ENCODE measurements around the gene ZNF865. TPM values are rescaled to one million over a fixed set of nuclear protein-coding genes. Genes with fewer than 3 reads are reported as not detected.

ZNF865 gene
- total RNA-seq, 4 donors from 2014 or later = 2.2 to 6.3 (median 3.8) TPM

DNA sequence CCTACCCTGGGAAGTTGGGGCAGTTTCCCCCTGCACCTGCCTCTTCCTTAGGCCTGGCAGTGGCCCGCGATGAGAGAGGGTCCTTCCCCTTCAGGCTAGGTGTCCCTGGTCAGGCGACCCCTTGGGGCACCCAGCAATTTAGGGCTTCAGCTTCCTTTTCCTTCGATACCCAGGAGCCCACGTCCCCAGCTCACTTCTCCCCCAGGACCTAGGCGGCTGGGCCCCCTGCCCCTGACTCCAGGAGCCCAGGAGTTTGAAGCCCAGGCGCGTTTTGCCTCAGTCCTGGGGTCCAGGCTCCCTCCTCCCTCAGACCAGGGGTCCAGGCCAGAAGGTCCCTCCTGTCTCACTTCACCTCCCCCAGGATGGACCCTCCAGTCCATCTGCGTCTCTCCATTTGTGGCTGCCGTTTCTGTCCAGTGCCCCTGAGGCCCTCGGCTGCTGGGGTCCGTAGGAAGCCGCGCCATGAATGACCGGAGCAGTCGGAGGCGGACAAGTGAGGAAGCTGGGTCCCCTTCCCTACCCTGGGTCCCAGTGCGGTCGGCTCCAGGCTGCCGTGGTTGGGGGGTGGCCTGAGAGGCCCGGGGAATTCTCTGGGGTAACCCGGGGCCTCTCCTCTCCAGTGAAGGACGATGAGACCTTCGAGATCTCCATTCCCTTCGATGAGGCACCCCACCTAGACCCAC is 43.3 kb downstream of the ZNF865 start:
- no peak for TF ChIP-seq CTCF (IDR thresholded peaks at IDR 0.05)
- no peak for DNase-seq (ENCODE audit: low spot score)
- ATAC-seq (ENCODE audit: low FRiP score) = no peak

- TF ChIP-seq CTCF (IDR thresholded peaks at IDR 0.05) = no peak
- ATAC-seq (ENCODE audit: low FRiP score) (no peak), DNase-seq (ENCODE audit: low spot score) (no peak)
Observed at GRCh38 chr19:55649268-55650125, 44.0 kb downstream of the ZNF865 start.

DNA sequence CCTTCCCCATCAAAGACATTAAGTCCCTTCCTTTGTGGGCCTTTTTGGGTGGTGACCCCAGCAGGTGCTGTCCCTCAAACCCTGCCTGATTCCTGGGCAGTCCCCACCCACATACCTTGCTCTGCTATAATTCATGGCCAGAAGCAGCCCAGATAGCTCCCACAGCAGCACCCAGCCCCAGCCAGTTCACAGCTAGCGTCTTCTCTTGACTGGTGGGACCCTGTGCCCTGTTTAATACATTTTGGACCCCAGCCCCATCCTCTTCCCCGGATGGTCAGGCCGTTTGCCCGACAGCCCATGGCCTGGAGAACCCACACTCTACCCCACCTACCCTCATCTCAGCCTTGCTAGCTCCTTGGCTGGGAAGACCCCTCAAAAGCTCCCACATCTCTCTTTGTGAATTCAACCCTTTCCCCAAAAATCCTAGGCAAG is 44.7 kb downstream of the ZNF865 start:
- TF ChIP-seq CTCF (IDR thresholded peaks at IDR 0.05) = no peak
- DNase-seq (ENCODE audit: low spot score) (no peak), ATAC-seq (ENCODE audit: low FRiP score) (no peak)

DNA sequence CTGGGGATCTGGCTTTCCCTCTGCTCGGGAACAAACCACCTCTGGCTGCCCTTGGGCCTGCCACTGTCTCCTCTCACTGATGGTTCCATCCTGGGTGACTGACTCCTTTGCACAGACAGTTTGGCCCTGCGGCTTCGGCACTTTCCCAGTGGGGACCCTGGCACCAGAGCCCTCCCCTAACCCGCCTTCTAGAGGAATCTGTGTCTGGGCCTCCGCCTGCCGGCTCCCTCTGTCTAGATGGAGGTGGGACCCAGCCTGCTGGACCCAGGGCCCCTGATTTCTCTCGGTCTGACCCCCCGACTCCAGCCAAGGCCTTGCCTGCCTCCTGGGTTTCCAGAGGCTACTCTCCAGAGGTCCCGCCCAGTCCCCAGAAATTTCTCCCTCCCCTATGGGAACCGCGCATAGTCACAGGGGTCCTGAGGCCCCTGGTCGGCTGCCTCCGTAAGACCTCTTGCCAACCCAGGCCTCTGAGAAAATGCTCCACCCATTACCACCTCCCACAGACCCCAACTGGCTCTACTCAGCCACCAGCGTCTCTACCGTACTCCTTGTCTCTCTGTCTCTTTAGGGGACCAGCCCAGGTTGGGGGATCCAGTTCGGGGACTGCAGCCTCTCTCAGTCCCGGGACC is 45.3 kb downstream of the ZNF865 start:
- no peak for ATAC-seq (ENCODE audit: low FRiP score)
- TF ChIP-seq CTCF (IDR thresholded peaks at IDR 0.05) = no peak
- DNase-seq (ENCODE audit: low spot score) = no peak

- TF ChIP-seq CTCF (IDR thresholded peaks at IDR 0.05) = no peak
- no peak for ATAC-seq (ENCODE audit: low FRiP score)
- no peak for DNase-seq (ENCODE audit: low spot score)
Observed at GRCh38 chr19:55651236-55651635, 45.8 kb downstream of the ZNF865 start.

DNA sequence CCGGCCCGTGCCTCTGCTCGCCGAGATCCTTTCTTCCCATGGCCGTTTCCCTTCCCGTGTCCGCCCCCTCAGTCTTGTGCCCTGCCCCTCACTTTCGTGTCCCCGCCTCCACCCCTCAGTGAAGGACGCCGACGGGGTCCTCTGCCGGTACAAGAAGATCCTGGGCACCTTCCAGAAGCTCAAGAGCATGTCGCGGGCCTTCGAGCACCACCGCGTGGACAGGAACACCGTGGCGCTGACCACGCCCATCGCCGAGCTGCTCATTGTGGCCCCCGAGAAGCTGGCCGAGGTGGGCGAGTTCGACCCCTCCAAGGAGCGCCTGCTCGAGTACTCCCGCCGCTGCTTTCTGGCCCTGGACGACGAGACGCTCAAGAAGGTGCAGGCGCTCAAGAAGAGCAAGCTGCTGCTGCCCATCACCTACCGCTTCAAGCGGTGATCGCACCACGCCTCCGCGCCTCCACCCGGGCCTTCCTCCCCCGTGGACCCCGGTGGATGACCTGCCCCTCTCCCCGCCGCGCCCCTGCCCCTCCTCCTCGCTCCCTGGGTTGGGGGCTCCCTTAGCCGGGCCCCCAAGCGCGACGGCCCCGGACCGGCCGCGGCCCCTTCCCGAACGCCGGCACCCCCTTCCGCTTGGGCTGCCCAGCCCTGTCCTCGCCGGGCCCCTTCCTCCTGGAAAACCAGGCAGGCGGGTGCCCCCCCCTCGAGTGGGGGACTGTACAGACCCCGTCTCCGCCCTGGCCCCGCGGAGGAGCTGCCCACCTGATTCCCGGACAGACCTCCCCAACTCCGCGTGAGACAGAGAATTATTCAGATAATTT is 47.1 kb downstream of the ZNF865 start:
- no peak for TF ChIP-seq CTCF (IDR thresholded peaks at IDR 0.05)
- ATAC-seq (ENCODE audit: low FRiP score) = no peak

More for the DNA sequence above, 47.1 kb downstream of the ZNF865 start:
- DNase-seq (ENCODE audit: low spot score) = no peak

Data from omental fat pad (tissue), 4 donors.